ENCODE measurements around the gene TNFAIP8. TPM values are rescaled to one million over a fixed set of nuclear protein-coding genes. Genes with fewer than 3 reads are reported as not detected.

TNFAIP8 gene
- total RNA-seq, 1 donor from 2014 or later: 19.5 TPM

GRCh38 chr5:119322948-119323537 is 32.8 kb upstream of the TNFAIP8 start:
- Mint-ChIP-seq H3K4me1 (ENCODE audit: low read depth) (peaks cover 63% of the 10 kb centered on the region), H3K4me3 (ENCODE audit: unreplicated experiment) (no peak overlapping the region), H3K27me3 (ENCODE audit: low read depth) (no peaks in the 10 kb centered on the region), H3K36me3 (ENCODE audit: low read depth) (no peaks in the 10 kb centered on the region), H3K9me3 (ENCODE audit: low read depth) (no peaks in the 10 kb centered on the region), H3K27ac (ENCODE audit: unreplicated experiment) (peak overlapping the region; percentile 97)
- DNase-seq (ENCODE audit: low spot score): no peak
- TF ChIP-seq CTCF (IDR thresholded peaks at IDR 0.05): no peak

GRCh38 chr5:119323601-119324000 is 32.2 kb upstream of the TNFAIP8 start:
- Mint-ChIP-seq H3K4me1 (ENCODE audit: low read depth) (peaks cover 63% of the 10 kb centered on the region), H3K9me3 (ENCODE audit: low read depth) (no peaks in the 10 kb centered on the region), H3K27me3 (ENCODE audit: low read depth) (no peaks in the 10 kb centered on the region), H3K4me3 (ENCODE audit: unreplicated experiment) (no peak overlapping the region), H3K27ac (ENCODE audit: unreplicated experiment) (peak overlapping the region; percentile 97), H3K36me3 (ENCODE audit: low read depth) (no peaks in the 10 kb centered on the region)
- DNase-seq (ENCODE audit: low spot score): no peak
- no peak for TF ChIP-seq CTCF (IDR thresholded peaks at IDR 0.05)

GRCh38 chr5:119324842-119325241 is 31.0 kb upstream of the TNFAIP8 start:
- Mint-ChIP-seq H3K27me3 (ENCODE audit: low read depth) (no peaks in the 10 kb centered on the region), H3K27ac (ENCODE audit: unreplicated experiment) (peak overlapping the region; percentile 97), H3K36me3 (ENCODE audit: low read depth) (no peaks in the 10 kb centered on the region), H3K4me3 (ENCODE audit: unreplicated experiment) (no peak overlapping the region), H3K9me3 (ENCODE audit: low read depth) (no peaks in the 10 kb centered on the region), H3K4me1 (ENCODE audit: low read depth) (peaks cover 69% of the 10 kb centered on the region)
- no peak for TF ChIP-seq CTCF (IDR thresholded peaks at IDR 0.05)
- no peak for DNase-seq (ENCODE audit: low spot score)

- DNase-seq (ENCODE audit: low spot score): no peak
- no peaks in the 10 kb centered on the region for H3K36me3 Mint-ChIP-seq (ENCODE audit: low read depth)
- TF ChIP-seq CTCF (IDR thresholded peaks at IDR 0.05): no peak
- no peak overlapping the region for H3K4me3 Mint-ChIP-seq (ENCODE audit: unreplicated experiment)
- no peaks in the 10 kb centered on the region for H3K9me3 Mint-ChIP-seq (ENCODE audit: low read depth)
- no peak overlapping the region for H3K27ac Mint-ChIP-seq (ENCODE audit: unreplicated experiment)
- no peaks in the 10 kb centered on the region for H3K27me3 Mint-ChIP-seq (ENCODE audit: low read depth)
- H3K4me1 Mint-ChIP-seq (ENCODE audit: low read depth): peaks cover 57% of the 10 kb centered on the region
These were observed 28.8 kb upstream of the TNFAIP8 start for GRCh38 chr5:119327018-119327417.

- H3K4me1 Mint-ChIP-seq (ENCODE audit: low read depth): peaks cover 42% of the 10 kb centered on the region
- no peak for DNase-seq (ENCODE audit: low spot score)
- H3K27me3 Mint-ChIP-seq (ENCODE audit: low read depth): no peaks in the 10 kb centered on the region
- TF ChIP-seq CTCF (IDR thresholded peaks at IDR 0.05): no peak
- no peak overlapping the region for H3K4me3 Mint-ChIP-seq (ENCODE audit: unreplicated experiment)
- no peaks in the 10 kb centered on the region for H3K36me3 Mint-ChIP-seq (ENCODE audit: low read depth)
- H3K27ac Mint-ChIP-seq (ENCODE audit: unreplicated experiment): peak overlapping the region; percentile 66
- no peaks in the 10 kb centered on the region for H3K9me3 Mint-ChIP-seq (ENCODE audit: low read depth)
These were observed 26.8 kb upstream of the TNFAIP8 start for GRCh38 chr5:119328753-119329602.

Measured in chondrocyte (in vitro differentiated cells).